NCI-H748 (cell line): ENCODE data around the gene MCEMP1.

ENCODE experiments used
- DNase-seq: peaks from one replicate; lab custom pipeline; 2025; ENCODE audit not compliant: unreplicated experiment; lab: John Stamatoyannopoulos, UW

Gene MCEMP1

DNA sequence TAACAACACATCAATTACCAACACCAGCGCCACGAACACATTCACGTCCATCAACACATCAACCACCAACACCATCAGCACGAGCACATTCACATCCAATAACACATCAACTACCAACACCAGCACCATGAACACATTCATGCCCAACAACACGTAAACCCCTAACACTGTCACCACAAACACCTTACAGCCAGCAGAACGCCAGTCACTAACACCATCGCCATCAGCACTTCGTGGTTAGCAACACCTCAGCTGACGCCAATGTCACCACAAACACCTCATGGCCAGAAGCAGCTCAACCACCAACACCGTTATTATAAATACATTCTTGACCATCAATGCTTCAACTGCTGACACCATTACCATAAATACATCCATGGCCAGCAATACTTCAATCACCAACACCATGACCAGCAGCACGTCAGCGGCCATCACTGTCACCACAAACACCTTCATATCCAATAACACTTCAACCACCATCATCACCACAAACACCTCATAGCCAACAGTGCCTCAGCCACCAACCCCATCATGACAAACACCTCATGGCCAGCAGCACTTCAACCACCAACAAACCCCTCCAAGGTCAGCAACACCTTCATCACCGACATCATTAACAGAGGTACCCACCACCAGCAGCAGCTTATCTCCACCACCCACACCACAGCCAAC is 15.7 kb downstream of the MCEMP1 start:
- no peak for DNase-seq

DNA sequence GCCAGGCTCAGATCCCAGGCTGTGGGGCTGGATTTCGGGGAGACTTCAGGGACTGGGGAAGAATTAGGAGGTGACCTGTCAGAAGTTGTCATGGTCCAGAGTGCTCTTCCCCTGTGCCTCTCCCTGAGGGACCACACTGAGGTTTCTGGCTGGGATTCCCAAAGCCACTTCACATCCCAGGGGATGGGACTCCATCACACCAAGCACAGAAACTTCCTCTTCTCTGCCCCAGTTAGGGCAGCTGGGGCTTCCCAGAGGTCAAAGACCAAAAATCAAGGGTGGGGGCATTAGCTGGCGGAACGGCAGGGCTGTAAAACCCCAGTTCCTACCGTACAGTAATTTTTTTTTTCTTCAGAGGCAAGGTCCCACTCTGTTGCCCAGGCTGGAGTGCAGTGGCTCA is 17.6 kb downstream of the MCEMP1 start:
- no peak for DNase-seq

- no peak for DNase-seq
Observed at GRCh38 chr19:7697721-7698287, 20.9 kb downstream of the MCEMP1 start.

GRCh38 chr19:7698583-7698982 is 21.7 kb downstream of the MCEMP1 start:
- no peak for DNase-seq

GRCh38 chr19:7699003-7699402 is 22.1 kb downstream of the MCEMP1 start:
- DNase-seq, result no peak

- no peak for DNase-seq
Observed at GRCh38 chr19:7699417-7700401, 22.8 kb downstream of the MCEMP1 start.

DNA sequence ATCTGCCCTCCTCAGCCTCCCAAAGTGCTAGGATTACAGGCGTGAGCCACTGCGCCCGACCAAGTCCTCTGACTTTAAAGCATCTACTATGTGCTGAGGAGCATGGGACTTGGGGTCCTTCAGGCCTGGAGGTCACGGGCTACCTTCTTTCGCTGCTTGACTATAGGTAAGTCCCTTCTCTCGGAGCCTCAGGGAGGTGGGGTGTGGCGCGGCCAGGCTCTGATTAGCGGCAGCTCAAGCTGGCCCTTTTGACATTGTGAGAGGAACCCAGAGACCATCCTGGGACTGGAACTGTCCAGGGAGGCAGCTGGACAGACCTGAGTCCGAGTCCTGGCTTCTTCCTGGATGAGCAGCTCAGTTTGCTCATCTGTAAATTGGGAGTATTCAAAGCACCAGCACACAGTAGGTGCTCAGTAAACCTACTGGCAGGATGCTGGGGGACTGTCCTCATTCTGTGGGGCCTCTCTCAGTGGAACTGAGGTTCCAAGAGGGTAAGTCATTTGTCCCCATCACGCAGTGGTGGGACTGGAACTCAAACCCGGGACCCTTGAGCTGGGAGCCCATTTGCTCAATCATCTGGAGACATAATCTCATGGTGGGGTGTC is 24.3 kb downstream of the MCEMP1 start:
- no peak for DNase-seq

DNA sequence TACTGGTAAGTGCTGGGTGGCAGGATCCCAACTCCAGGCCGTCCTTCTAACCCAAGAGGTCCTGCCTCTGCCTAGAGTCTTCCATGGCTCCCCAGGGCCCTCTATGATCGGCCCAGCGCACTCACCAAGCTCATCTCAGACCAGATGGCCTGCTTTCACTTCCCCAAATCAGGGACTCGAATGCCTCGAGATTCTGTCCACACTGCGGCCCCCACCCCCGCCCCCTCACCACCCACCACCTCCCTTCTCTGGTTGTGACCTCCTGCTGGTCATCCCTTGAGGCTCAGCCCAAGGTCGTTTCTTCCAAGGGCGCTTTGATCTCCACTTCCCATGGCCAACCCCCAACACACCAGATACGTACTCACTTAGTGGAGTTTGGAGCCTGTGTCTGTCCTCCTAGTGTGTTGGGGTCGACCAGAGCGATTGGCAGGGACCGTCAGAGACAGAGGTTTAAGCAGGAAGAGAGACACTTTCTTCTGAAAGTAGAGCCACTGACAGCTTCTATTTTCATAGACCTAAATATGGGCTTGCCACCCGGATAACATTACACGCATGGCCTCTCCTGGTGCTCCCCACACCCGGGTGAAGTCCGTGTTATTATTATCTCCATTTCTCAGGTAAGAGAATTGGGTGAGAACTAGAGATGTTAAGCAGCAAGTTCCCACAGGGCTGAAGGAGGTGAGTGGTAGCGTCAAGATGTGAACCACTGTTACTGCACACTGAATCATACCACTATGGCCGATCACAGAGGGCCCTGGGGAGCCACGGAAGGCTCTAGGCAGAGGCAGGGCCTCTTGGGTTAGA is 25.0 kb downstream of the MCEMP1 start, which contains the start of gene FCER2:
Gene FCER2, minus strand, starts transcription at position 478 of the 804 bp plus-strand sequence. CDS start 2,371 bp downstream, outside the sequence.
- no peak for DNase-seq

DNA sequence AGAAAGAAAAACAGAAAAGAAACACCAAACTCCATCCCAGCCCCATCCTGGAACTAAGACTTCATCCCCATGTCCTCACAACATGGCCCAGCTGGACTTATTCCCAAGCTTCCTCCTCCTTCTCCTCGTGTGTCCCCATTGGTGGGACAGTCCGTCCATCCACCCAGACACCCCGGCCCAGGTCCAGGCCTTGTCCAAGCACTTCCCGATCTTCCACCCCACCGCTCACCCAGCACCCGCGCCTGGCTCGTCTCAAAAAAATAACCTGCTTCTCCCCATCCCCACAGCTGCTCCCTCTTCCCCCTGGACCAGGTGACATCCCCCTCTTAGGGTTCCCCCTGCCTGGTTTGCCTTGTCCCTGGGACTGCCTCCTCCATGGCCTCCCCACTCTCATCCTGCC is 26.4 kb downstream of the MCEMP1 start:
- DNase-seq, result no peak

DNA sequence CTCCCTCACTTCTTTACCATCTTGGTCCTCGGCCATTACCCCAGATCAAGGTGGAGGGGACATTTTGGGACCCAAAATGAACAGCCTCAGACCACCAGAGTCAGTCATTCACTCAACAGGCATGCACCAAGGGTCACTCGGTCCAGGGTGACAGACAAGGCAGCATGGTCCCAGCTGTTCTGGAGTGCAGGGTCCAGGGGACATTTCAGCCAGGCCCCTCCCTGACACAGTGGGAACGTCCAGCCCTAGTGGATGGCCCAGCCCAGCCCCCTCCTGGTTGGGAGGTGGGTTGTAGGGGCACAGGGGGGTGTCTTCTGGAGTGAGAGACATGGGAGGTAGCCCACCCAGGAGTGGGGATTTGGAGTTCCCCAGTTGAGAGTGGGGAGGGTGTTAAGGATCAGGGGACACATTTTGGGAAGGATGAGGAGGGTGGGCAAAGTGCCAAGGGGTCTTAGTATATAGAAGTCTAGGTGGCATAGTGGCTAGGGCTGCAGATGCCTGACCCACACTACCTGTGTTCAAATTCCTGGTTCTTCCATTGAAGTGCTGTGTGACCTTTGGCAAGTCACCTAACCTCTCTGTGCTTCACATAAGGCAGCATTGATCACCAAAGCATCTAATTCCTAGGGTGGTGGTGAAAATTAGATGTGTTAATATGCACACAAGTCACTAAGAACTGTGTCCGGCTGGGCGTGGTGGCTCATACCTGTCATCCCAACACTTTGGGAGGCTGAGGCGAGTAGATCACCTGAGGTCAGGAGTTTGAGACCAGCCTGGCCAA is 27.6 kb downstream of the MCEMP1 start:
- no peak for DNase-seq

DNA sequence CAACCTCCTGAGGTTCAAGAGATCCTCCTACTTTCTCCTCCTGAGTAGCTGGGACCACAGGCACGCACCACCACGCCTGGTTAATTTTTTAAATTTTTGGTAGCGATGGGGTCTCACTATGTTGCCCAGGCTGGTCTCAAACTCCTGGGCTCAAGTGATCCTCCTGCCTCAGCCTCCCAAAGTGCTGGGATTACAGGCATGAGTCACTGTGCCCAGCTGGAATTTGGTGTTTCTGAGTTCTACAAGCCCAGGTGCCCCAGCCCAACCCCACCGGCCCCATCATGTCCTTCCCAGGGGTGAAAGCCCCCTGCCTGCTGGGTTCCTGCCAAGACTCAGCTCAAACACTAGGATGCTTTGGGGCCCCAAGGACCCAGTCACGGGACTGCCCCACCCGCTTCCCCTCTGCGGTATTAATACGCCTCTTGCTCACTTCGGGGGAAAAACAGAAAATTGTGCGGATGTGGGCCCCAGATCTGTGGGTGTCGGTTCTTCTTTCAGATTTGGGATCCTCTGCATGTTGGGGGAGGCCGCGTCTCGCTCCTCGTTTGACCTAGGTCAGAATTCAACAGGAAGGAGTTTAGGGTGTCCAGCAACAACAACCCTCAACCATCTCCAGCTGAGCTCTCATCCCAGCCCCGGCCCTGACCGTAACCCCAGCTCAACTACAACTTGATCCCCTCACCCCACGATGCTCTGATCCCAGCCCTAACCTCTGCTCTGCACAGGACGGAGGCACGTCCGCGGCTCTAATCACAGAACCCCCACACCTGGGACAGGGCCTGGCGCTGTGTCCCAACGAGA is 28.7 kb downstream of the MCEMP1 start:
- no peak for DNase-seq

DNA sequence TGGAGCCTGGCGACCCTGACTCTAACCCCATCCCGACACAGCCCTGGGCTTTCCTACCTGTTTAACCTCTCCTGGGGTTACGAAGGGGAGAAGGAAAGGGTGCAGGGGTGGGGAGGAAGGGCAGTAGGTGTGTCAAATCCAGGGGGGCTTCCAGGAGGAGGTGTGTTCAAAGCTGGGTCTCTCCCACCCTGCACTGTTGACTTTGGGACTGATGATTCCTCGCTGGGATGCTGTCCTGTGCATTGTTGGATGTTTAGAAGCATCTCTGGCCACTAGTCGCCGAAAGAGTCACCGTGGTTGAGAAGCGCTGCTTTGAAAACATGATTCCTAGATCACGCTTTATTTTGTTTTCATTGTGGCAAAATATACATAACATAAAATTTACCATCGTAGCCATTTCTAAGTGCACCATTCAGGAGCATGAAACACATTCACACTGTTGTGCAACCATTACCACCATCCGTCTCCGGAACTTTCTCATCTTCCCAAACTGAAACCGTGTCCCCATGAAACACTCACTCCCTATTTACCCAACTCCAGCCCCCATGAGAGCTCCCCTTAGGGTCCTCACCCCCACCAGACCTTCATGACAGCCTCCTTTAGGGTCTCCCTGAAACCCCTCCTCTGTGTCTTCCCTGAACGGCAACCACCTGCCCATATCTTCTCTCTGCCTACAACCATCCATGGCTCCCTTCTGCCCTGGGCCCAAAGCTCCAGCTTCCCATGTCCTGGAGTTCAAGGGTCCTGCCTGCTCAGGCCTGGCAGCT is 29.5 kb downstream of the MCEMP1 start:
- no peak for DNase-seq

DNA sequence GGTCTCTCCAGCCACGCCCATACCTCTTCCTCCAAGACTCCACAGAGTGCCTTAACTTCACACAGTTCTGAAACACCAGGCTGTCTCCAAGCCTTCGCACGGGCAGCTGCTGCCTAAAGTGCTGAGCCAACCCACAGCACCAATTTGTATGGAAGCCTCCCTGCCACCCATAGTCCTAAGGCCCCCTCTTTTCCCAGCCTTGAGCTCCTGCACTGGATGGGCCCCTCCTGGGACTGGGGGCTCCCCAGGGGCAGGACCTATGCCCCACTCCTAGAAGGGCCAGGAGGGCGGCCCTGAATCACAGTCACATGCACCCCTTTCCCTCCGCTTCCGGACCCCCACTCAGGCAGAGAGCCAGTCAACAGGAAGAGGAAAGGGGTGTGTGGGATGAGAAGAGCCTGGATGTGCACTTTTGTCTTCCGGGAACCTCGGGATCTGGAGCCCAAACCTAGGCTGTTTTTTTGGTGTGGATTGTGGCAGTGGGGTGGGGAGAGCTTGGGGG is 30.1 kb downstream of the MCEMP1 start:
- DNase-seq, result no peak

DNA sequence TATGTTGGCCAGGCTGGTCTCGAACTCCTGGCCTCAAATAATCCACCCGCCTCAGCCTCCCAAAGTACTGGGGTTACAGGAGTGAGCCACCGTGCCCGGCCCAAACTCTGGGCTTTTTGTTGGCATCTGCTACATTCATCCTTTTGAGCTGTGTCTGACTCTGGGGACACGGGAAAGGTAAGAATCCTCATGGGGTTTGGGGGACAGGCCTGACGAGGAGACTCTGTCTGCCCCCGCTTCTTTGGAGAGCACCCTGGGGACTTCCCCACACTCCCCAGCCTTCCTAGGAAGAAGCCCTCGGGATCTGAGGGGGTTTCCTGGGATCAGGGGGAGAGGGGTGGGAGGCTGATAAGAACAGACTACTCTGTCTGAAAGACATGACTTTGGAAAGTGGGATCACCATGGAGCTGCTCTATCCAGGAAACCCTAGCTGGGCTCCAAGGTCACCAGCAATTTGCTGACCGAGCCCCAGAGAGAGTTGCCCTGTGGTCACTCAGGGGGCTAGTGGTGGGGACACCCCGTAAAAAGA is 33.1 kb downstream of the MCEMP1 start:
- DNase-seq, result no peak

- no peak for DNase-seq
Observed at GRCh38 chr19:7710616-7711015, 33.7 kb downstream of the MCEMP1 start.

DNA sequence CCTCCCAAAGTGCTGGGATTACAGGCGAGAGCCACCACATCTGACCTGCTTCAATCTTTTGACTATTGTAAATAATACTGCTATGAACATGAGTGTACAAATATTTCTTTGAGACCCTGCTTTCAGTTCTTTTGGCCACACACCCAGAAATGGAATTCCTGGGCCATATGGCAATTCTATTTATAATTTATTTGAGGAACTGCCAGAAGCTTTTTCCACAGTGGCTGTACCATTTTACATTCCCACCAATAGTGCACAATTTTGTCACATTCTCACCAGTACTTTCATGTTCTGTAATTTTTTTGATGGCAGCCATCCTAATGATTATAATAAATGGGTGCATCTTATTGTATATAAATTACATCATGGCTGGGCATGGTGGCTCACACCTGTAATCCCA is 38.8 kb downstream of the MCEMP1 start:
- DNase-seq, result no peak

GRCh38 chr19:7716762-7717161 is 39.9 kb downstream of the MCEMP1 start:
- no peak for DNase-seq

DNA sequence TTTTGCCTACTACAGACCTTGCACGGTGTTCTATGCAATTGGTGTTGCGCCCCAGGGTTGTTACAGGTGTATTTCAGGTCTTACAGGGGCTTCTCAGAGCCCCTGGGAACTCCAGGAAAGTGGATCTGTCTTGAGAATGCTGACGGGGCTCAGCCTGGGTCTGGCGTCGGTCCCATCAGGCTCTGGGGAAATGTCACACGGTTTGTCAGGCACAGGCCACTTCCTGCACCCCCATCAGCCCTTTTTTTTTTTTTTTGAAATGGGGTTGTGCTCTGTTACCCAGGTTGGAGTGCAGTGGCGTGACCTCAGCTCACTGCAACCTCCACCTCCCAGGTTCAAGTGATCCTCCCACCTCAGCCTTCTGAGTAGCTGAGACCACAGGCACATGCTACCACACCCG is 41.8 kb downstream of the MCEMP1 start:
- DNase-seq, result no peak
